SK-N-SH (cell line): ENCODE results near the gene ADGRG2. TPM values are rescaled to one million over a fixed set of nuclear protein-coding genes. Genes with fewer than 3 reads are reported as not detected.

ENCODE experiments used
- CTCF ChIA-PET: fragments of 300-600, 350-600 bp; formaldehyde crosslinking; extraction: SDS; loops from one replicate; lab custom pipeline; 2021; lab: Yijun Ruan, JAX
- POLR2A ChIA-PET: fragments of 350-600 bp; sonication (Branson Sonifier 250); formaldehyde crosslinking; extraction: SDS; loops from one replicate; lab custom pipeline; 2020; ENCODE audit warnings: antibody characterized with exemption, inconsistent platforms; lab: Yijun Ruan, JAX
- DNase-seq: peaks from one replicate; pipeline ENCODE4 v3.0.0; 2012
- H2AFZ ChIP-seq: fragments of 200-600 bp; sonication (generic); 2 replicates; pipeline ENCODE4 v1.8.1; 2016; ENCODE audit warnings: antibody characterized with exemption, mild to moderate bottlenecking, low read depth
- H3F3A ChIP-seq: fragments of 200-600 bp; sonication (generic); replicated peaks from 2 replicates; pipeline ENCODE3; 2016; ENCODE audit warnings: antibody characterized with exemption, mild to moderate bottlenecking; ENCODE audit not compliant: insufficient read depth
- H3K27ac ChIP-seq, 2 experiments: fragments of 200-500 bp in 1 of 2; fragments of 200-600 bp in 1 of 2; sonication (Bioruptor generic) in 1 of 2; sonication (generic), shearing (Covaris generic) in 1 of 2; 2 replicates each; pipeline versions ENCODE4 v1.5.1 to v1.6.1; 2014 to 2016; ENCODE audit warnings: low read depth in 2 of 2, inconsistent platforms in 1 of 2, low read length in 1 of 2, mild to moderate bottlenecking in 1 of 2, mixed read lengths in 1 of 2
- H3K27me3 ChIP-seq: fragments of 200-600 bp; sonication (generic), shearing (Covaris generic); 2 replicates; pipeline ENCODE4 v1.6.1; 2016; ENCODE audit warnings: mixed run types; ENCODE audit not compliant: insufficient read depth
- H3K36me3 ChIP-seq, 2 experiments: fragments of 200-500 bp in 1 of 2; fragments of 200-600 bp in 1 of 2; sonication (Bioruptor generic) in 1 of 2; sonication (generic) in 1 of 2; replicated peaks in 1 of 2; 2 replicates each; pipeline versions ENCODE3 to v1.5.1; 2014 to 2016; ENCODE audit warnings: low read length in 1 of 2, mild to moderate bottlenecking in 1 of 2; ENCODE audit not compliant: insufficient read depth in 2 of 2, control insufficient read depth in 1 of 2
- H3K4me1 ChIP-seq, 2 experiments: fragments of 200-500 bp in 1 of 2; fragments of 200-600 bp in 1 of 2; sonication (Bioruptor generic) in 1 of 2; sonication (generic), shearing (Covaris generic) in 1 of 2; 2 replicates each; pipeline versions ENCODE4 v1.5.1 to v1.6.1; 2014 to 2016; ENCODE audit warnings: low read depth in 1 of 2, low read length in 1 of 2, mixed run types in 1 of 2; ENCODE audit not compliant: insufficient read depth in 2 of 2, control insufficient read depth in 1 of 2
- H3K4me2 ChIP-seq: fragments of 200-600 bp; sonication (generic), shearing (Covaris generic); 2 replicates; pipeline ENCODE4 v1.6.1; 2017; ENCODE audit warnings: mixed run types
- H3K4me3 ChIP-seq, 2 experiments: fragments of 200-500 bp in 1 of 2; fragments of 200-600 bp in 1 of 2; sonication (Bioruptor generic) in 1 of 2; sonication (generic), shearing (Covaris generic) in 1 of 2; 2 replicates each; pipeline versions ENCODE4 v1.5.1 to v1.8.1; 2014 to 2016; ENCODE audit warnings: low read depth in 2 of 2, inconsistent platforms in 1 of 2, low read length in 1 of 2, mild to moderate bottlenecking in 1 of 2, mixed read lengths in 1 of 2, moderate library complexity in 1 of 2
- H3K79me2 ChIP-seq: fragments of 200-600 bp; sonication (generic); 2 replicates; pipeline ENCODE4 v1.8.1; 2017; ENCODE audit warnings: mild to moderate bottlenecking; ENCODE audit not compliant: insufficient read depth
- H3K9ac ChIP-seq: fragments of 200-600 bp; sonication (generic); 2 replicates; pipeline ENCODE4 v1.6.1; 2017; ENCODE audit warnings: mixed run types
- H3K9me2 ChIP-seq: fragments of 200-600 bp; sonication (generic); 2 replicates; pipeline ENCODE4 v1.6.1; 2017; ENCODE audit warnings: mixed run types
- H3K9me3 ChIP-seq: fragments of 200-600 bp; sonication (generic); 2 replicates; pipeline ENCODE4 v1.6.1; 2017; ENCODE audit warnings: mixed run types, mild to moderate bottlenecking, moderate library complexity
- H4K20me1 ChIP-seq: fragments of 200-600 bp; sonication (generic); 2 replicates; pipeline ENCODE4 v1.6.1; 2017; ENCODE audit warnings: mild to moderate bottlenecking, mixed run types; ENCODE audit not compliant: insufficient read depth
- CTCF ChIP-seq: fragments of 200-600 bp; sonication (generic); IDR thresholded peaks from 2 replicates; pipeline ENCODE4 v1.6.1; 2017; ENCODE audit warnings: antibody characterized with exemption, mild to moderate bottlenecking, moderate library complexity
- EP300 ChIP-seq, 2 experiments: IDR thresholded peaks; 2 replicates each; pipeline versions ENCODE4 v1.4.0 to v1.6.1; 2012; ENCODE audit warnings: borderline replicate concordance in 1 of 2, low read depth in 1 of 2, low read length in 1 of 2
- FOSL2 ChIP-seq: IDR thresholded peaks from 2 replicates; pipeline ENCODE4 v1.4.0; 2012; ENCODE audit warnings: low read depth, mild to moderate bottlenecking, moderate library complexity, borderline replicate concordance
- FOXM1 ChIP-seq: IDR thresholded peaks from 2 replicates; pipeline ENCODE4 v1.4.0; 2012; ENCODE audit warnings: low read depth, mild to moderate bottlenecking
- NRF1 ChIP-seq: IDR thresholded peaks from 2 replicates; pipeline ENCODE4 v1.6.1; 2012; ENCODE audit warnings: low read depth, mild to moderate bottlenecking, low read length
- RCOR1 ChIP-seq: fragments of 150-350 bp; IDR thresholded peaks from 2 replicates; pipeline ENCODE4 v1.6.1; 2017; ENCODE audit warnings: antibody characterized with exemption, low read length
- SIN3A ChIP-seq: IDR thresholded peaks from 2 replicates; pipeline ENCODE4 v1.6.1; 2012; ENCODE audit warnings: low read depth, mild to moderate bottlenecking, low read length, moderate library complexity, borderline replicate concordance
- SMC3 ChIP-seq: IDR thresholded peaks from 2 replicates; pipeline ENCODE4 v1.6.1; 2012; ENCODE audit warnings: low read depth, low read length, improper control_type of control experiment
- TAF1 ChIP-seq: IDR thresholded peaks from 2 replicates; pipeline ENCODE4 v1.6.1; 2012; ENCODE audit warnings: low read depth, mild to moderate bottlenecking, low read length, moderate library complexity, borderline replicate concordance
- TCF12 ChIP-seq: IDR thresholded peaks from 2 replicates; pipeline ENCODE4 v1.4.0; 2012
- WGBS: methylation state at CpG from one replicate; pipeline ENCODE4 v1.1.6; 2017; ENCODE audit warnings: low lambda C conversion rate; 5-methylcytosine and 5-hydroxymethylcytosine counted together
- polyA plus RNA-seq, 3 experiments: library from polyadenylated mRNA; depleted of rRNA; stranded (reverse); fragments of >200 nt; gene quantifications; 2 replicates each; pipeline ENCODE4 v1.2.3, GENCODE V29; 2012

Gene ADGRG2
- polyA plus RNA-seq, 1 of the 3 experiments (the other 2 are of a cell fraction) = 0.08 TPM

DNA sequence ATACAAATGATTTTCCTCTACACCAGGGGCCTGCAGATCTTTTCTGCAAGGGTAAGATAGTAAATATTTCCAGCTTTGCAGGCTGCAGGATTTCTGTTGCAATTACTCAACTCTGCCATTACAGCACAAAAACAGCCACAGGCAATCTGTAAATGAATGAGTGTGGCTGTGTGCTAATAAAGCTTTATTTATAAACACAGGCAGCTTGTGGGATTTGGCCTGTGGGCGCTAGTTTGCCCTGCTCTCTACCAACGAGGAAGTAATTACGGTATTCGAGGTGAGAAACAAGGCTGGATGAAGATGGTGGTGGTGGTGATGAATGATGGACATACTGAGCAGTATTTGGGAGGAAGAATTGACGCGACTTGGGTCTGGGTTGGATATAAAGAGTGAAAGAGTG is 30.7 kb downstream of the ADGRG2 start:
- Histone ChIP-seq H3K4me3 (no peak overlapping the region), H2AFZ (no peak overlapping the region), H4K20me1 (no peaks in the 10 kb centered on the region), H3K9ac (no peak overlapping the region), H3K9me2 (no peaks in the 10 kb centered on the region), H3K27ac (no peak overlapping the region), H3K36me3 (no peaks in the 10 kb centered on the region), H3K4me1 (no peaks in the 10 kb centered on the region), H3F3A (no peaks in the 10 kb centered on the region), H3K9me3 (no peaks in the 10 kb centered on the region), H3K4me2 (no peak overlapping the region)
- CTCF ChIA-PET = interaction anchor here (0.6 to 1.1 kb wide), 2 partner anchors 75 to 102 kb away, joined by 3 to 4 read pairs; no protein-coding TSS in a partner anchor
- POLR2A ChIA-PET = no interaction called here
- WGBS = 31% methylated on average over 6 of the region's 6 CpGs
- no peak for DNase-seq
- no peak for TF ChIP-seq CTCF
- no peak for TF ChIP-seq TAF1
- TF ChIP-seq EP300 (IDR thresholded peaks at IDR 0.05; ENCODE audit: borderline replicate concordance in 1 of 2, low read depth in 1 of 2, low read length in 1 of 2) = no peak
- TF ChIP-seq TCF12 = no peak
- no peak for TF ChIP-seq RCOR1
- TF ChIP-seq, all 33 proteins: peak for 0
- H3K79me2 ChIP-seq = no peaks in the 10 kb centered on the region
- H3K27me3 ChIP-seq = no peaks in the 10 kb centered on the region

DNA sequence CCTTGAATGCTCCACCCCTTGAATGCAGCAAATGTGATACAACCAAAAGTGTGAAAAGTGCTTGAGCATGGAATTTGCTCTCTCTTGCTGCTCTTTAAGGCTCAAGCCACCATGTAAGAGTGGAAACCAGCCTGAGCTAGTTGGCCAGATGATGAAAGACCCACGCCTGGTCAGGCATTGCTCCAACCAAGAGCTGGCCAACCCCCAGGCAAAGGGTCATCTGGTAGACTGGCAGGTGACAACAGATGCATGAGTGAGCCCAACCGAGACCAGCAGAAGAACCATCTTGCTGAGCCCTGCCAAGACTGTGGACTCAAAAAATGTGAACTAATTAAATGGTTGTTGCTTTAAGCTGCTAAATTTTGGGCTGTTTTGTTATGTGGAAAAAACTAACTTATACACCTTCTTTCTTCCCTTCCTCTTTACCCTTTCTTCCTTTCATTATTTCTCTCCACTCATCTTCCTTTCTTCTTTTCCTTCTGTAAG is 32.7 kb downstream of the ADGRG2 start:
- Histone ChIP-seq H3K4me2 (no peak overlapping the region), H2AFZ (no peak overlapping the region), H4K20me1 (no peaks in the 10 kb centered on the region), H3K4me3 (no peak overlapping the region), H3K4me1 (no peaks in the 10 kb centered on the region), H3K27me3 (no peaks in the 10 kb centered on the region), H3F3A (no peaks in the 10 kb centered on the region), H3K27ac (no peak overlapping the region)
- WGBS = 0% methylated on average over 2 of the region's 2 CpGs
- DNase-seq = no peak
- ChIA-PET POLR2A (no interaction called here), CTCF (no interaction called here)
- TF ChIP-seq SMC3 (no peak), FOXM1 (no peak), TAF1 (no peak), NRF1 (no peak), FOSL2 (no peak), SIN3A (no peak), CTCF (no peak)
- TF ChIP-seq, all 33 proteins: peak for 0
- no peaks in the 10 kb centered on the region for H3K79me2 ChIP-seq
- H3K9me3 ChIP-seq = no peaks in the 10 kb centered on the region
- H3K36me3 ChIP-seq = no peaks in the 10 kb centered on the region
- H3K9me2 ChIP-seq = no peaks in the 10 kb centered on the region
- no peak overlapping the region for H3K9ac ChIP-seq
